Urothelium cell line (cell line): ENCODE data around the gene POLD3.
"Not testable (repeated sequence)": the region's sequence is repeated elsewhere in the genome, so short reads cannot be mapped to it uniquely, and the experiment has no call there.

ENCODE experiments used
- DNase-seq: peaks from one replicate; pipeline ENCODE4 v3.0.0; 2011; ENCODE audit warnings: low spot score, mixed read lengths
- FAIRE-seq: peaks from 2 replicates; lab custom pipeline; 2011; peaks lifted over from hg19 to GRCh38; lab: Jason Lieb, UNC

Gene POLD3

GRCh38 chr11:74579577-74580270 lies 12.7 kb upstream of the POLD3 start:
- FAIRE-seq (no peak), DNase-seq (no peak)

- FAIRE-seq, result no peak
Measured at GRCh38 chr11:74581954-74582547, 10.3 kb upstream of the POLD3 start.

GRCh38 chr11:74583024-74583624 lies 9.3 kb upstream of the POLD3 start:
- FAIRE-seq (no peak), DNase-seq (no peak)

More at GRCh38 chr11:74581954-74582547, 10.3 kb upstream of the POLD3 start:
- DNase-seq, result no peak

- not testable (repeated sequence) for FAIRE-seq, DNase-seq
Measured at GRCh38 chr11:74590492-74590891, 1.9 kb upstream of the POLD3 start.

DNA sequence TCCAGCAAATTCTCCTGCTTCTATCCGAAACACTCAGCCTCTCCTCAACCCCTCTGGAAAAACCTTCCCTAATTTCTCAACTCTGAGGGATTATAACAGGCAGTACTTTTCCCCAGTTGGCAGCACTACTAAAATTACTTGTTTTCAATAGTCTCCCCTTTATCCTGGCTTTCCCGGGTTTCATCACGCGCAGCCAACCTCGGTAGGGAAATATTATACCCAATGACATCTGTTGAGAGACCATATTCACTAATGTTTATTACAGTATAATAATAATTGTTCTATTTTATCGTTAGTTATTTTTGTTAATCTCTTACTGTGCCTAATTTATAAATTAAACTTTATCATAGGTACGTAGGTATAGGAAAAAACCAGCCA lies 330 bp upstream of the POLD3 start:
- DNase-seq (no peak), FAIRE-seq (no peak)

- FAIRE-seq (no peak), DNase-seq (no peak)
Measured at GRCh38 chr11:74593463-74593862, 1.1 kb downstream of the POLD3 start.

- DNase-seq (no peak), FAIRE-seq (no peak)
Measured at GRCh38 chr11:74602637-74603556, 10.5 kb downstream of the POLD3 start.

DNA sequence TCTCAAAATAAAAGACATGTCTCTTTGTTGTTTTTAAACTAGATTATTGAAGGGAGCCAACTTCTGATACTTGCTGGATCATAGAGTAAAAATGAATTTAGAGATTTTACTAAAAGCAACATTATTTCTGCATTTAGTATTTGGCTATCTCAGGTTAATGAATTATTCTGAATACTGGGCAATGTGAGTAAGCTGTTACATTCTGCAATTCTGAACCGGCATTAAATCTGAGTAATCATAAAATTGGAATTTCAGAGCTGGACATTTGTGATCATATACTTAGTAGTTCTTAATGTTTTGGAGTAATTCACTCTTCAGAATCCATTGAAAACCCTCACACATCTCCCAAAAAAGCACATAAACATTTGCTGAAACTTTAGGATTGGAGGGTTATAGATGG lies 11.5 kb downstream of the POLD3 start:
- FAIRE-seq, result no peak
- no peak for DNase-seq

- FAIRE-seq, result no peak
Measured at GRCh38 chr11:74604311-74604710, 11.9 kb downstream of the POLD3 start.

GRCh38 chr11:74605403-74605802 lies 13.0 kb downstream of the POLD3 start:
- DNase-seq, result no peak
- FAIRE-seq, result no peak

More at GRCh38 chr11:74604311-74604710, 11.9 kb downstream of the POLD3 start:
- DNase-seq, result no peak

GRCh38 chr11:74608431-74608830 lies 16.0 kb downstream of the POLD3 start:
- DNase-seq (no peak), FAIRE-seq (no peak)

DNA sequence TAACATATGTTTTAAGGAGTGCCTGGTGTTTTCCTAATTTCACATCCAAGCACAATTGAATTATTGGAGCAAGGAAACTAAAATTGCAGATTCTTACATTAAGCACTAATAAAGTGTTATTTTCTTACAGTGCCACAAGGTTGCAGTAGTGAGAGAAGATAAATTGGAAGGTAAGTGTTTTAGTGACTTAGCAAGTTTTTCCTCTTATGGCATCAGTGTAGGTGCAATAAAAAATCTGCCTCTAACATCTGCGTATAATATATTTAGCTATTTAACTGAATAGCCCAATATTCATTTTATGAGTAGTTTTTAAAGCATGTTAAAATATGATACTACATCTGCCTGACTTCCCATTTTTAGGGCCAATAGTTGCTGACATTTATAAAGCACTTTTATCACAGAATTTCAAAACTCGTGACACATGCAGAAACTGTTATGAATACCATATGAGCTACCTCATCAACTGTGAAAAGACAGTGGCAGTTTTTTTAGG lies 19.0 kb downstream of the POLD3 start:
- no peak for FAIRE-seq
- DNase-seq, result no peak

GRCh38 chr11:74612877-74613276 lies 20.5 kb downstream of the POLD3 start:
- DNase-seq, result no peak
- FAIRE-seq, result no peak

DNA sequence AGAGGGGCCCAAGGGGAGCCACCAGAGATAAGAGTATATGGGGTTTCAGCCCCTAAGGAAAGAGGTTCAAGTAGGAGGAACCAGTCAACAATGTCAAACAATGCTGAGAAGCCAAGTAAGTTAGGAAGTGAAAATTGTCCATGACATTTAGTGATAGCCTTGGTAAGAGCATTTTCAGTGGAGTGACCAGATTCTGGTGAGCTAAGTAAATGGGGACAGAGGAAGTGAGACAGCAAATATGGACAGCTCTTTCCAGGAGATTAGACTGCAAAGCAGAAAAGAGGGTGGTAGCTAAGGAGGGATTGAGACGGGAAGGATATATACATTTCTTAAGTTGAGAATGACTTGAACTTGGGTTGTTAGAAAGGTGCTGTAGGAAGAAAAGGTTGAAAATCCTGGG lies 22.9 kb downstream of the POLD3 start:
- FAIRE-seq, result no peak
- no peak for DNase-seq

- FAIRE-seq (no peak), DNase-seq (no peak)
Measured at GRCh38 chr11:74615988-74616387, 23.6 kb downstream of the POLD3 start.

DNA sequence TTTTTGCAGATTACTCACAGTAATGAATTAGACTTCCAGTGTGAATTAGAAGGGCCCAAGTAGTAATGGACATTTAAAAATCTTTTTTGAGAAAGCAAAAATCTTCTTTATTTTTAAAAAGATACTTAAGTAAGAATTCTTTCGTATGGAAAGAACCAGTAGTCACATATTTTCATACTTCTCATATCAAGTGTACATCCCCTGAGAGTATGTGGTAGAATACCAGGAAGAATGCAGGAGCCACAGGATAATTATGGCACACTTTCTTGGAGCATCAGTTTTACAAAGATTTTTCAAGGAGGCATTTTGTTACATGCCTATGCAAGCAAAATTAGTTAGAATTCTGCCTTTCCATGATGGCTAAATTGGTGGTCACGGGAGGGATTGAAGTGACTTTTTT lies 28.1 kb downstream of the POLD3 start:
- DNase-seq, result no peak
- FAIRE-seq, result no peak

- DNase-seq (no peak), FAIRE-seq (no peak)
Measured at GRCh38 chr11:74626130-74626529, 33.7 kb downstream of the POLD3 start.

- FAIRE-seq, result no peak
- DNase-seq, result no peak
Measured at GRCh38 chr11:74626604-74627003, 34.2 kb downstream of the POLD3 start.

DNA sequence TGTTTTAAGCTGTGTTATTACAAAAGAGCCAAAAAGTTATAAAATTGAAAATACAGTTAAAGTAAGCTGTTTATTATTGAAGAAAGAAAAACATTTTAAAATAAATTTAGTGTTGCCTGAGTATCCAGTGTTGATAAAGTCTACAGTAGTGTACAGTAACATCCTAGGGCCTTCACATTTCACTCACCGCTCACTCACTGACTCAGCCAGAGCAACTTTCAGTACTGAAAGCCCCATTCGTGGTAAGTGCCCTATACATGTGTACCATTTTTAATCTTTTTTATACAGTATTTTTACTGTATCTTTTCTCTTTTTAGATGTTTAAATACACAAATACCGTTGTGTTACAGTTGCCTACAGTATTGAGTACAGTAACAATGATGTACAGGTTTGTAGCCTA lies 35.0 kb downstream of the POLD3 start:
- FAIRE-seq (no peak), DNase-seq (no peak)

GRCh38 chr11:74630043-74630442 lies 37.7 kb downstream of the POLD3 start:
- DNase-seq (no peak), FAIRE-seq (no peak)
